ENCODE data around the gene HAND2. TPM values are rescaled to one million over a fixed set of nuclear protein-coding genes. Genes with fewer than 3 reads are reported as not detected.

Gene HAND2
- total RNA-seq, 1 experiment from 2014 or later, result 0.31 TPM

GRCh38 chr4:173517781-173518424 is 12.1 kb downstream of the HAND2 start:
- POLR2A ChIA-PET, result no interaction called here
- no peak overlapping the region; a peak in 1 of 4 replicates for H3K4me3 ChIP-seq (ENCODE audit: low read depth in 2 of 2, low read length in 2 of 2)
- intact Hi-C loops (cut with micrococcal nuclease; ENCODE audit: unreplicated experiment), result no loop called here
- no TSS peak for BruUV-seq (replicated peaks)
- CTCF ChIA-PET, result no interaction called here
- in situ Hi-C loops (cut with HindIII; ENCODE audit: low pct_unique_long_range_greater_than_20kb, low sequenced_read_pairs), result no loop called here
- DNase-seq (ENCODE audit: low read depth, low spot score) (no peak), ATAC-seq (no peak)
- no peaks in the 10 kb centered on the region for H3K9me3 ChIP-seq (ENCODE audit: control insufficient read depth, insufficient read depth, low read depth, low read length)
- H3K27ac ChIP-seq (ENCODE audit: low read length), result no peak overlapping the region
- no peaks in the 10 kb centered on the region for H3K4me1 ChIP-seq (ENCODE audit: control insufficient read depth, insufficient read depth, low read length)
- no peaks in the 10 kb centered on the region for H3K36me3 ChIP-seq (ENCODE audit: control insufficient read depth, insufficient read depth, low read length)
- no peaks in the 10 kb centered on the region; the same call in 1 of the 2 replicates for H3K27me3 ChIP-seq (ENCODE audit: control insufficient read depth, insufficient read depth, low read length)
- no peak for TF ChIP-seq CTCF (IDR thresholded peaks at IDR 0.05)
- no peak for TF ChIP-seq TCF7L2 (IDR thresholded peaks at IDR 0.05; ENCODE audit: low read depth, low read length)
- TF ChIP-seq POLR2AphosphoS5 (IDR thresholded peaks at IDR 0.05; ENCODE audit: low read depth, low read length), result no peak
- no peak for TF ChIP-seq REST (IDR thresholded peaks at IDR 0.05; ENCODE audit: insufficient read depth in 1 of 2, low read depth in 2 of 2, low read length in 1 of 2)
- TF ChIP-seq SIN3A (IDR thresholded peaks at IDR 0.05; ENCODE audit: borderline replicate concordance, insufficient read depth, low read depth, low read length), result no peak

- H3K36me3 ChIP-seq (ENCODE audit: control insufficient read depth, insufficient read depth, low read length), result no peaks in the 10 kb centered on the region
- no peaks in the 10 kb centered on the region for H3K9me3 ChIP-seq (ENCODE audit: control insufficient read depth, insufficient read depth, low read depth, low read length)
- ATAC-seq, result no peak
- CTCF ChIA-PET, result no interaction called here
- BruUV-seq (replicated peaks), result no TSS peak
- DNase-seq (ENCODE audit: low read depth, low spot score), result no peak
- POLR2A ChIA-PET, result no interaction called here
- H3K27me3 ChIP-seq (ENCODE audit: control insufficient read depth, insufficient read depth, low read length), result no peaks in the 10 kb centered on the region; the same call in 1 of the 2 replicates
- intact Hi-C loops (cut with micrococcal nuclease; ENCODE audit: unreplicated experiment) (no loop called here), in situ Hi-C loops (cut with HindIII; ENCODE audit: low pct_unique_long_range_greater_than_20kb, low sequenced_read_pairs) (no loop called here)
- H3K4me1 ChIP-seq (ENCODE audit: control insufficient read depth, insufficient read depth, low read length), result no peaks in the 10 kb centered on the region
- TF ChIP-seq REST (IDR thresholded peaks at IDR 0.05; ENCODE audit: insufficient read depth in 1 of 2, low read depth in 2 of 2, low read length in 1 of 2) (no peak), TCF7L2 (IDR thresholded peaks at IDR 0.05; ENCODE audit: low read depth, low read length) (no peak), POLR2AphosphoS5 (IDR thresholded peaks at IDR 0.05; ENCODE audit: low read depth, low read length) (no peak), CTCF (IDR thresholded peaks at IDR 0.05) (no peak), SIN3A (IDR thresholded peaks at IDR 0.05; ENCODE audit: borderline replicate concordance, insufficient read depth, low read depth, low read length) (no peak)
- H3K4me3 ChIP-seq (ENCODE audit: low read depth in 2 of 2, low read length in 2 of 2), result no peak overlapping the region; a peak in 1 of 4 replicates
- H3K27ac ChIP-seq (ENCODE audit: low read length), result no peak overlapping the region
Observed at GRCh38 chr4:173516621-173517524, 13.2 kb downstream of the HAND2 start.
